ENCODE results near the gene ZEB2.

Gene ZEB2

DNA sequence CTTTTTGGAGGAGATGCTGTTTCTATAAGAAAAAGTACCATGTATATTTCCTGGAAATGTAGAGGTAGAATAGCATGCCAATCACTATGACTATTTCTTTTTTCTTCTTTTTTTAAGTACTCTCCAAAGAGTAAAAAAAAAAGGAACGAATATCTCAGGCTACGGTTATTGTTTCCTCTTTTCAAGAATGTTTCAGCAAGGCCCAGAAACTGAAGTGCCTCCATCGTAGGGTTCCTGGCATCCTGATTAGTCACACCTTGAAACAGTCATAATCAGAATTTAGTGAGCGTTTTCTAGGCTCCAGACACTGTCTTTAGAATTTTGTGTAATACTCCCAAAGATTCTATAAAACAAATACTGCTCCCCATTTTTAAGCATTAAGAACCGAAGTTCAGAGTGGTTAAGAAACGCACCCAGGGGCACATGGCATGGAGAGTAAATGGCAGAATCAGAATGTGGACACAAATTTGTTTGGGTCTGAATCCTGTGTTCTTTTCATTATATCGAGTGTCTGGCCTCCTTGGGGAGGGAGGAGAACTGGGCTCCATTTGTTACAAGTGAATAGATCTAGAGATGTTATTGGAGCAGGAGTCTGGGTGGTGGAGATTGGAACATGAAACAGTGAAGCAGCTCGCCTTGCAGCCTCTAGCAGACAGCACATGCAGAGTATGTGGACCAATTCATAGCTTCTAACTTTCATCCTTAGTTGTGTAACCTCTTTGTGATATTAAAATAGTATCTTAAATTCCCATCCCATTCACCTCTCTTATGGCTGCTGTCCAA is 26.7 kb downstream of the ZEB2 start:
- DNase-seq = no peak

- no peak for DNase-seq
Measured at GRCh38 chr2:144490857-144491256, 29.1 kb downstream of the ZEB2 start.

- DNase-seq = peak in 1 of 2 donors; percentile 47
Measured at GRCh38 chr2:144490017-144490416, 29.9 kb downstream of the ZEB2 start.

GRCh38 chr2:144489315-144489916 is 30.5 kb downstream of the ZEB2 start:
- no peak for DNase-seq

GRCh38 chr2:144484201-144484948 is 35.5 kb downstream of the ZEB2 start:
- DNase-seq = no peak

DNA sequence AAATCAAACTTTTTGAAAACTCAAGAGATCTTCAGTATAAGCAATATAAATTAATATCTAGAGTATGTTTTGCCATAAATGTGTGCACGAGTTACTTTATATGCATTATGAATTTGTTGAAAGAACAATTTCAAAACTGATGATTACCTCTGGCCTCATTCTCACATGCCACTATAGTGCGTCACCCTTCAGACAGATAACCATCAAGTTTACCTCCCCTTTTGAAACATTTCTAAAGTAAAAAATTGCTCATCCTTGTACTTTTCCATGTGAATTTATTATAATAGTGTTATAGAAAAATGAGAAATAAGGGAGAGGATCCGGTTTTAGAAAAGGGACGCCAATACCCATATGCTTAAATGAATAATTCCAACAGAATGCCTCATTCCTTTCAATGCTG is 38.3 kb downstream of the ZEB2 start:
- DNase-seq = no peak

GRCh38 chr2:144481109-144481508 is 38.8 kb downstream of the ZEB2 start:
- no peak for DNase-seq

DNA sequence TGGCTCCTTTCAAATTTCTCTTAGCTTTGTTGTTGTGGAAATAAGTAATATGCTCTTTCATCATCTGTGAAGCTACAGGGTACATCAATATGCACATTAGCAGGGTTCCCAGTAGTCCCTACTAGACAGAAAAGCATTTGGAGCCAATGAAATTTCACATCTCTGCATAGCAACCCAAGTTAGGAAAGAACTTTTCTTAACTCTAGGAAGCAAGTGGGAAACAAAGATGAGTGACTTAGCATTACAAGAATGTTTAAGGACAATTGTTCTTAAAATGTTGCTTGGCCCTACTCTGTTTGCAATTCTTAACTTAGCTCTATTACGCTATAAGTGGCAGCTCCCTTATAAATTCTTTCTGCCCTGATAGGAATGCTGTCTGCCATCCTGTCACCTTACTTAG is 39.6 kb downstream of the ZEB2 start:
- no peak for DNase-seq

- no peak for DNase-seq
Measured at GRCh38 chr2:144479659-144480058, 40.3 kb downstream of the ZEB2 start.

- DNase-seq = no peak
Measured at GRCh38 chr2:144479138-144479537, 40.8 kb downstream of the ZEB2 start.

DNA sequence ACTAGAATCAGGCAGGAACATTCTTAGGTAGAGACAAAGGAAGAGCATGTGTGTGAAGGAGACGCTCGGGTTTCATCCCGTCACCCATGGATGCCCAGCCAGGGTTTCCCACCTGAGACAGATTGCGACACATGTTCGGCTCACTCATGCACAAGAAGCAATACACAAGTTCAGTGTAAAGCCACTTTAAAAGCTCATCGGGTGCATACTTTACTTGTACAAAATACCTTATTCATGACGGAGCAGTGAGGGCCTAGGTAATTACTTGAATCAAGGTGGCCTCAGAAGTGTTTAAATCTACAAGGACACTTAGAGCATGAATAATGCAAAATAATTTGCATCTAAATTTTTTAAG is 42.0 kb downstream of the ZEB2 start:
- no peak for DNase-seq

DNA sequence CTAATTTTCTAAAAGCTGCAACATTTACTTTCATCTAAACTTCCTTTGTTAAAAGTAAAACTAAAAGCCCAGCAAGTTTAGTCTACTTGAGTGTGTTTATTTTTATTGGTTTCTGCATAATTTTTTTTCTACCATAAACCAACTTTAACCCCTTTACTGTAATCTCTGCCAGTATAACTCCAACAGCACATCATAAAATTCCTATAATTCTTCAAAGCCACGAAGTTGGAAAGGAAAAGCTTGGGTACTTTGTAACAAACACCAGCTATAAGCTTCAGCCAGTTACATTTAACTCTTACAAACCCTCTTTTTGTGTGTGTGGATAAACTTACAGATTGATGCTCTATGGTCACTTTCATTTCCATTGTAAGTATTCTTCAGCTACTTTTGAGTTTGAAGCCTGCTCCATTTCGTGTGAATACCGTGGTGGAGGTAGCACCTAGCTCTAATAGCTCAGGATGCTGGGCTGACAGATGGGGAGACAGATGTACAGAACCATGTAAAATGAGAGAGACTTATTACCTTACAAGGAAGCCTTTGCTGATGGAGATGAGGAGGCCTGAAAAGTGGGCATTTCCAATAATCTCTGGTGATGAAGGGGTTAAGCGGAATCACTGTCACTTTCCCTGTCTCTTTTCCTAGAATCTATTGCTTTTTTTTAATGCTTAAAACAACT is 42.5 kb downstream of the ZEB2 start:
- no peak for DNase-seq

DNA sequence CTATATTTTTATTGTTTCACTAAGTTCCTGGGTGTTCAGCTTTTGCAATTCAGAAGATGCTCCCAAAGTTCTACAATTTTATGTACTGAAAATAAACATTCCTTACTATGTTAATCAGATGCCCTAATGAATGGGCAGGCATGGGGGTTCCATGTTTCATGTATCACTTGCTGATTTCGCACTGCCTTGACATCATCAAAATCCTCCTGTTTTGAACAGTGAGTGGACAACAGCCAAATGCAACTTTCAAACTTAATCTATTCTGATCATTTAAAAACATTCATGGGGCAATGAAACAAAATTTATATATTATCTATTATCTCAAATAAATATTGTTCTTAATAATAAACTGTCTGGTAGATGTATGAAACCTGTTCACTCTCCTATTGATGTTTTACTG is 43.2 kb downstream of the ZEB2 start:
- DNase-seq = no peak

DNA sequence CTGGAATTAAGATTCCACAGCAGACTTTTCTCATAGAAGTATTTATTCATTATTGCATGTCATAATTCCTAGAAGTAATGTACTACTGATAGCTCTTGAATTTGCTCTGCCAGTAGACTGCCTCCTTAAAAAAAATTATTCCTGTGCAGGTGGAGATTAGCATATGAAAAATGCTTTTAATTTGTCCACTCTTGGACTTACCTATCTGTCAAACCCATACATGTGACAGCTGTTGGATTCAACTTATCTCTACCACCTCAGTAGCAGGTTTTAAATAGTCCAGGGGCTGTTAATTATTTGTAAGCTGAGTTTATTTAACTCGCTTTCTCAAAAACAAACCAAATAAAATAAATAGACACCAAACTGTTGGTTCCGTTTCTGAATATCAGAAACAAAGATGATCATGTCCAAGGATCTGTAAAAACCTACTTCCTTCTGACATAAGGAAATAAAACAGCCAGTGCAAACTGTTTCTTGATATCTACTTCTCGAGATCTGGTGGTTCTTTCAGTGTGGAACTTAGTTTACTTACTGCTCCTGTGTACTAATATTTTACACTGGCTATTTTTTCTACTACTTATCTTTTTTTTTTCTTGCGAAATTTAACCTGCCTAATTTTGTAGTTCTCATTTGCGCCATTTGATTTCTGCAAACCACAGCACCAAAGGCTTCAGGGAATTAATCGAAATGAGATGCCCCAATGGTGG is 44.2 kb downstream of the ZEB2 start:
- no peak for DNase-seq

DNA sequence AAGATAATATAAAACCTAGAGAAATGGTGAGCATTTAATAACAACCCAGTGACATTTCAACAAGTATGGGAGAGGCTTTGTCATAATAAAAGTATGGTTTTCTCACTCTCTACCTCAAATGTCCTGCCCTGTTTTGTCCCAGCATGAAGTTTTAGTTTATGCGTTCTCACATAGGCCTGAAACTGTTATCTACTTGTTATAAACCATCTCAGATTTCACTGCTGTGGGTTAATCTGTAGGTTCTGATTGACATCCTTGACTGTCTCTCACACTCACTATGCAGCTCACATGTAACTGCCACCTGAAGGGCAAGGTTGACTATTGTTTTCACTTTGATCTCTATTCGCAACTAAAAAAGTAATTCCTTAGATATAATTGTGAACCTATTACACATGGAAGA is 44.9 kb downstream of the ZEB2 start:
- DNase-seq = peak in 1 of 2 donors; percentile 43

DNA sequence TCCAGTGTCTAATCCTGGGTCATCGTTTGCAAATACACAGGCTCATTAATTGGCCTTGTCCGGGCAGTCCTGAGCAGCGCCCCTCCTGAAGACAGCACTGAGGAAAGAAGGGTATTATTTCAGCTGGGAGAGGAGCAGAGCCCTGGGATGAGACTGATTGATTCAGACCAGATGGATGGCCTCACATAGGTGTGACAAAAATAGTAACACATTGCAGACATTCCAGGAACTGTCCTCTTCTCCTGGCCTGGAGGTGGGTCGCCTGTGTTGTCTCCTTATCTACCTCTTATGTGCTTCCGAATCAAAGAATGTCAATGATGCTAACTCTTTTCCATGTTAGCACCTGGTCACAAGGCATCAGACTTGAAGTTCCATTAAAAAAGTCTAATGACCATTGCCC is 45.9 kb downstream of the ZEB2 start:
- no peak for DNase-seq

DNA sequence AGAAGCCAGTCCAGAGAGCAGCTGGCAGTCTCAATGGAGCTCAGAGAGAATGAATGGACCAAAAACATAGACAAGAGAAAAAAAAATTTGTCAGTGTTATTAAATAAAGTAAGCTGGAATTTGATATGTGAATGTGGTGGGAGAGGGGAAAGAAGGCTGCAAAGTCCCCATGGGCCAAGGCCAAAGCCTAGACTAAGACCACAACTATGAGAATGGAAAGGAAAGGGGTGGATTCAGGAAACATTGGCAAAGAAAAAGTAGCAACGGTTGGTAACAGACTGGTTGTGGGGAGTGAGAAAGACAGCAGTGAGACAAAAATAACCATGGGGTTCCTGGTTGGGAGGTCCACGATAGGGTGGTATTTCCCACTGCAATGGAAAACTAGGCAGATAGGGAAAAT is 47.0 kb downstream of the ZEB2 start:
- no peak for DNase-seq

- no peak for DNase-seq
Measured at GRCh38 chr2:144472046-144472412, 47.9 kb downstream of the ZEB2 start.

DNA sequence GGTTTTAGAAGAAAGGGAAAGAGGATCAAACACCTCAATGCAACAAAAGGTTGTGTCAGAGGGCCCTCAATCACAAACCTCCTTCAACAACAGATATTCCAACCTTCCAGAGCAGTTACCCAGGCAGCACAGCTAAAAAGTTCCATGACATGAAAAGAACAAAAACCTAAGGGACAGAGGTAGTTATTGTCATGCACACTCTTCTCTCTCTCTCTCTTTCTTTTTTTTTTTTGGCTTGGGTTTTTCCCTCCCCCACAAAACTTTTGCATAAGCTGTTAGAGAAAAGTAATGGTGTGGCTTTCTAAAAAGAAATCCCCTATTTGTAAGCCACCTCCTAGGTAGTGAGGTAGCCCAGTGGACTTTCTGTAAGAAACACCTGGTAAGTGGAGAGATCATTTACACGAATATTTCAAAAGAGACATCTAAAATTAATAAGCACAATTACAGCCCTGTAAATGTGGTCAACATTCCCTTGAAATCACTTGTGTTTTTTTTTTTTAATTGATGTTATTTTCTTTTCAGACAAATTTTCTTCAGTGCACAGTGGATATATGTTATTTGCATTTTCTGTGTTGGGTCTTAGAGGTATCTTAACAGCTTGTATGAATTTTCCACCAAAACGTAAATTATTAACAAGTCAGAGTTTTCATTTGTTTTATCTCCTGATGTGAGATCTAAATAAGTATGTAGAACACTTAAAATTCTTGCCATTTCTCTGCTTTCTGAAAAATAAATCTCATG is 48.4 kb downstream of the ZEB2 start:
- DNase-seq = peak in 1 of 2 donors; percentile 53

DNA sequence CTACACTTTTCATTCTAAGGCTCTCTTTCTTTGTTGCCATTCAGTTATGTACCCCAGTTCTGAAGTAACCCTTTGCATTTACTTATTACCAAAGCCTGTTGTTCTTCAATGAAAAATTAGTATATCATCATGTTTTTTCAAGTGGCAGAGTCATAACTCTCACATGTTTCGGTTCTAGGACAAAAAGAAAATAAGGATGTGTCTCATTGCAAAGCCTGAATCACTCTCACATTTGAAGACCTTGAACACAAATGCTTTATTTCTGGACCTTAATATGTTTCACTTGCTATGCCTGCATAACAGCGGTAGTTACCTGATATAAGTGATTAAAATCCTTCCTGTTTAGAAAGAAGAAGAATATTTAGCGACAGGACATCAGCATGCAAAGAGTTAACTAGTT is 49.1 kb downstream of the ZEB2 start:
- no peak for DNase-seq

DNA sequence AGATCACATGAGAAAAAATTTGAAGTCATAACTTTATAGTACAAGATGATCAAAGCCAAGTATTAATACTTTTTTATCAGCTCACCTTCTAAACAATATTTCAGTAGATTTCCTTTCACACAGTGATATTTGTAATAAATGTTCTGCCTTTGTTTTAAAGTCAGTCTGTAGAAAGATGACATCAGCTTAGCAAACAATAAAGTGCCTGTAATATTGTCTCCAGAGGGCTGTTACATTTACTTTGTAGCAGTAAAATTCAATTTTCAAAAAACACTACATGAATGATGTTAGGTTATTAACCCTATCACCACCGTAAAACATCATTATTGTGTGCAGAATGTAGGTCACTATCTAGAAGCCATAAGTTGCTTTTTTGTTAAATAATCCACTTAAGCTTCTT is 49.6 kb downstream of the ZEB2 start:
- no peak for DNase-seq

DNA sequence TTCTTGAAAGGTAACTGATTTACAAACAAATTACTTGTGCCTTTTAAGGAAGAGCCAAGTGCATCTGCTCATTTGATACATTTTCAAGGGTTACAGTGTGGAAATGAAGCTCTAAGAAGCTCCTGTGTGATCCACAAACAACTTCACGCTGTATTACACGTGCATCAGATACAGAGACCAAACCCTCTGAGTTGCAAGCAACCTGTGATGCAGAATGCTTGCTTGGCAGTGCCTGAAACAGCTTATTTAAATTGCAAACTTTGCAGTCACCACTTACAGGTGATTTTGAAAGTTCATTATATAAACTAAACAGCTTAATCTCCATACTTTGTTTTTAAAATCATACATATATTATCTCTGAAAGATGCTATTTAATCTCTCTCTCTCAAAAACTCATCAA is 50.1 kb downstream of the ZEB2 start:
- no peak for DNase-seq

All from CD4-positive, alpha-beta T cell treated with Interleukin-4 for 1 hour (primary cell).